ENCODE data around the gene TTC7B.
A peak's percentile ranks its signal among the peaks of the same experiment; 100 is the strongest.

TTC7B gene

DNA sequence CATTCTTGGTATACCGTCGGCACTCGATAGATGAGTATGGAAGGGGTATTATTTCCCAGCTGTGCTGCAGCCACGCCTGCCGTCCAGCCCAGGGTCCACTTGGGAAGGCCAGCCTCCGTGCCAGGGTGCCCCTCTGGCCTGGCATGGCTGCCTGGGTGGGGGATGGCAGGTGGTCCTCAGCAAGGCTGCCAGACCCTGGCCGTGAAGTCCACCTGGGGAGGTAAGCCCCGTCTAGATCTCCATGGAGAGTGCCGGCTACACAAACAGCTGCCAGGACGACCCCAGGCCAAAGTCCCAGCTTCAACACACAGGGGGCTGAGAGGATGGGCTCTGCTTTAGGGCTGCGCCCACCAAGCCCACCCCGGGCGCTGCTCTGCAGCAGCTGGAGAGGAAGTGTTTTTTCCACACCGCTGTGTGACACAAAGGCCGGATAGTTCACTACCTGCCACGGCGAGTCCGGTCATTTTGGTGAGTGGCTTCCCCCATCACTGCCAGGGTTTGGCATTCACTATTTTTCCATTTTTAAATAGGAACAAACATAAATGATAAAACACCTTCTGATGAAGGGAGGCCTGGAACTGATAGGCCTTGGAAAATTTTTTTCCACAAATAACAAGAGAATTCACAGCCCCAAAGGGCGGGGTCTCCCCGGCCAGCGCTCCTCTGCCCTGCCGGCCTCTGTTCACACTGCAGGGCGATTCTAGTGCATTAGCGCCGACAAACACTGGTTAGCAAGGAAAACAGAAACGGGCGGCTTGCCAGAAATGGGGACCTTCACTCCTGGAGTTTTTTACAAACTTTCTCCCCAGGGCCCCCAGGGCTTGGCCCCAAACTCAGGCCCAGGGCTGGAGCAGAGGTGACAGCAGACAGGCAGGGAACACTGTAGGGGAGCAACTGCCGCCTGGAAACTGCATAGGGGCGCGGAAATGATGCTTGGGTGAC lies 257.9 kb downstream of the TTC7B start:
- Mint-ChIP-seq H3K27me3 (ENCODE audit: low read depth, poor library complexity) (no peaks in the 10 kb centered on the region), H3K27ac (no peak overlapping the region), H3K4me3 (no peak overlapping the region), H3K4me1 (peaks cover 46% of the 10 kb centered on the region), H3K36me3 (ENCODE audit: low read depth) (peaks cover 5% of the 10 kb centered on the region), H3K9me3 (no peaks in the 10 kb centered on the region)
- TF ChIP-seq, protein P1, sequence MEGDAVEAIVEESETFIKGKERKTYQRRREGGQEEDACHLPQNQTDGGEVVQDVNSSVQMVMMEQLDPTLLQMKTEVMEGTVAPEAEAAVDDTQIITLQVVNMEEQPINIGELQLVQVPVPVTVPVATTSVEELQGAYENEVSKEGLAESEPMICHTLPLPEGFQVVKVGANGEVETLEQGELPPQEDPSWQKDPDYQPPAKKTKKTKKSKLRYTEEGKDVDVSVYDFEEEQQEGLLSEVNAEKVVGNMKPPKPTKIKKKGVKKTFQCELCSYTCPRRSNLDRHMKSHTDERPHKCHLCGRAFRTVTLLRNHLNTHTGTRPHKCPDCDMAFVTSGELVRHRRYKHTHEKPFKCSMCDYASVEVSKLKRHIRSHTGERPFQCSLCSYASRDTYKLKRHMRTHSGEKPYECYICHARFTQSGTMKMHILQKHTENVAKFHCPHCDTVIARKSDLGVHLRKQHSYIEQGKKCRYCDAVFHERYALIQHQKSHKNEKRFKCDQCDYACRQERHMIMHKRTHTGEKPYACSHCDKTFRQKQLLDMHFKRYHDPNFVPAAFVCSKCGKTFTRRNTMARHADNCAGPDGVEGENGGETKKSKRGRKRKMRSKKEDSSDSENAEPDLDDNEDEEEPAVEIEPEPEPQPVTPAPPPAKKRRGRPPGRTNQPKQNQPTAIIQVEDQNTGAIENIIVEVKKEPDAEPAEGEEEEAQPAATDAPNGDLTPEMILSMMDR (IDR thresholded peaks at IDR 0.05): no peak
- DNase-seq: no peak

DNA sequence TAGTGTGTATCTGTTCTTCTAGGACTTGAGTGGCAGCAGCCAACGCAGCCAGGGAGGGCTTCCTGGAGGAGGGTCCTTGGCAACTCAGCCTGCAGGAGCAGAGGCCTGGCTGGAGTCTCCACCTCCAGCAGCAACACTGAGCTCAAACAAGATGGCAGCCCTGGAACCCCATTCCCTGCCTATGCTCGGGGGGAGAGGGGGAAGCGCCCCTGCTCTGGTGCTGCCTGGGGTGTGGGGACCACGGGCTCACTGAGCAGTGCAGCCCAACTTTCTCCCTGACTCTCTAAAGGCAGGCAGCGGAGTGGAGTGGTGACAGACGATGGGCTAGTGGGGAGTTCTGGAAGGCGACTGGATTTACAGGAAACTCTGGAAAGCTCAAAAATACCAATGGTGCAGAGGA lies 258.7 kb downstream of the TTC7B start:
- no peak for DNase-seq
- no peak overlapping the region for H3K4me3 Mint-ChIP-seq
- H3K36me3 Mint-ChIP-seq (ENCODE audit: low read depth): peaks cover 5% of the 10 kb centered on the region
- no peak overlapping the region for H3K27ac Mint-ChIP-seq
- H3K4me1 Mint-ChIP-seq: peaks cover 49% of the 10 kb centered on the region
- H3K27me3 Mint-ChIP-seq (ENCODE audit: low read depth, poor library complexity): no peaks in the 10 kb centered on the region
- TF ChIP-seq, protein P1 (IDR thresholded peaks at IDR 0.05): no peak
- no peaks in the 10 kb centered on the region for H3K9me3 Mint-ChIP-seq

DNA sequence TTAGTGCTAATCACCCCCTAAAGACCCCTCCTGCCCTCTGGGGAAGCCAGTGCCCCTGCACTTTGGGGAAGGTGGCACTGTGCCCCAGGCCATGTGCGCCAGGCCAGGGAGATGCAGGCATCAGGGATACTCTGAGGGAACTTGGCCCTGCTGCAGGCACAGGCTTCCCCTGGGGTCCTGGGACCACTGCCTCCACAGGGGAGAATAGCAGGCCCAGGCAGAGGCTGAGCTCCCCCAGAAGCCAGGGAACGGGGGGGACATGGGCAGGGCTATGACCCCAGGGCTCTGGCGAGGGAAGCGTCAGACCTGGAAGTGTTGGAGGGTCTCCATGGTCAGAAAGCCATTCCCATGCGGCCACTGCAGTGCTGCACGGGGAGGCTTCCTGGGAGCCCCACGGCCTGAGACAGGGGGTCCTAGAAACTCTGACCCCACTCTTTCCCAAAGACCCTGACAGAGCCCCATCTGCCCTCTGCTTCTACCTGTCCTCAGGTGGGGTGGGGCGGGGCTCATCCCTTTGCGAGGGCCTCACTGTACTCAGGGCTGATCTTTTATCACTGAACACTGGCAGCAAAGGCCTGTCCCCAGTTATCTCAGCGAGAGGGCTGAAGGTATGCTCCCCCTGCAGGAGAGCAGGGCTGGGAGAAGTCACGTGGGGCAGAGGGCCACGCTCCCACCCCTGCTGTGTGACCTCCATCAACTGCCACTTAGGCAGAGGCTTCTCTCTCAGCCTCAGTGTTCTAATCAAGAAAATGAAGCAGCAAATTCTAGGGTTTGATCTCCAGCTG lies 259.4 kb downstream of the TTC7B start:
- Mint-ChIP-seq H3K27me3 (ENCODE audit: low read depth, poor library complexity) (no peaks in the 10 kb centered on the region), H3K36me3 (ENCODE audit: low read depth) (peaks cover 5% of the 10 kb centered on the region), H3K27ac (no peak overlapping the region), H3K9me3 (no peaks in the 10 kb centered on the region), H3K4me1 (peaks cover 51% of the 10 kb centered on the region), H3K4me3 (peak overlapping the region; percentile 76)
- TF ChIP-seq, protein P1 (IDR thresholded peaks at IDR 0.05): no peak
- no peak for DNase-seq

DNA sequence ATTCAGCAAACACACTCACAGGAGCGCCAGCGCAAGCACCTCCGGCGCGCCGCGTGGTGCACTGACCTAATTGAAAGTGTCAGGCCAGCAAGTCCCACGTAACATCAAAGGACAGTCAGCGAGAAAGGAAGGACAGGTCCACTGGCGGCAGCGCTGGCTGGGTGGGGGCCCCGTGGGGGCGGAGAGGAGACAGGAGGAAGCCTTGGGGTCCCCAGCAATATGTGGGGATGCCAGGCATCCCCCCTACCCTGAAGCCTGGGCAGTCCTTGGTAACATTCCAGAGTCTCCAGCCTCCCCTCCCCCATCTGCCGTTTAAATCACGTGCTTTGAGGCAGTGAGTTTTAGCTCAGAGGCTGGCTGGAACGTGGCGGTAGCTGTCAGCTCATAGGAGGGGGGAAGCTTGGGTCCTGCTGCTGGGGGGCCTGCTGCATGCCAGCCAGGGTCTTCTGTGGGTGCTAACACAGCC lies 260.2 kb downstream of the TTC7B start:
- Mint-ChIP-seq H3K27ac (no peak overlapping the region), H3K4me1 (peaks cover 47% of the 10 kb centered on the region), H3K36me3 (ENCODE audit: low read depth) (peaks cover 5% of the 10 kb centered on the region), H3K9me3 (no peaks in the 10 kb centered on the region), H3K27me3 (ENCODE audit: low read depth, poor library complexity) (no peaks in the 10 kb centered on the region), H3K4me3 (peak overlapping the region; percentile 76)
- TF ChIP-seq, protein P1 (IDR thresholded peaks at IDR 0.05): no peak
- DNase-seq: peak; percentile 71

DNA sequence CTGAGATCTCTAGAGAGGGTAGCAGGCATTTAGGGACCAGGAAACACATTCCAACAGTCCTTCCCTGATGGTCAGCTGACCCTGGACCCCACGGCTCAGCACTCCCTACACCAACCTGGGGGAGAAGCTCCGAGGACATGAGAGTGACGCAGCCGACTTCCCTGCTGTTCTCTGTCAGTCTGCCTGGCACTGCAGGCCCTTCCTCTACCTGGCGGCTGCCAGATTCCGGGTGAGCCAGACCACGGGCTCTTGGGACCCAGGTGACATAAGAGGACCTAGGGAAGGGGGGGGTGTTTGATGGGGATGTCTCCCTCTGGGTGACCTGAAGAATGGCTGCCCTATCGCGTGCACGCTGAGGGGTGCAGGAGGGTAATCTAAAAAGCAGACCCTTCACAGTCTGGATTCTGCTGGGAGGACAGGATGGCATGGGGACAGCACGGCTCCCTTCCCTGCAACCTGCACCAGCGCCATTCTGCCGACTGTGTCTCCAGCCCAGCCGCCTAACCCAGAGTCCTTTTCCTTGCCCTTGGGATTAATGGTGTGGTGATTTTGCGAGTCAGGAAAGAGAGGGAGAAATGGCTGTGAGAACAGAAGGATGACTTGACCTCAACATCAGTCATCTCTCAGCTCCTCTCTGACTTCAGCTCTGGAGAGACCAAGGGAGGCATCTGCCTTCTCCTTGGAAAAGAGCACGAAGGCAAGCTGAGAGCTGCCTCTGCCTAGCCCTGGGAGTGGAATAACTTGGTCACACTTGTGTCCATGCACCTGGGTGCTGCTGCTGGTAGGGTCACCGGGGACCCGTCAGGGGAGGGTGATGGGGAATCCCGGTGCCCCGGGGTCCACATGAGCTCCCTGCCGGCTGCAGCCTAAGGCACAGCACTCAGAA lies 260.9 kb downstream of the TTC7B start:
- no peak overlapping the region for H3K27ac Mint-ChIP-seq
- TF ChIP-seq, protein P1 (IDR thresholded peaks at IDR 0.05): no peak
- H3K4me3 Mint-ChIP-seq: peak overlapping the region; percentile 76
- peaks cover 40% of the 10 kb centered on the region for H3K4me1 Mint-ChIP-seq
- peaks cover 7% of the 10 kb centered on the region for H3K36me3 Mint-ChIP-seq (ENCODE audit: low read depth)
- H3K27me3 Mint-ChIP-seq (ENCODE audit: low read depth, poor library complexity): no peaks in the 10 kb centered on the region
- peaks cover 2% of the 10 kb centered on the region for H3K9me3 Mint-ChIP-seq
- no peak for DNase-seq
